ENCODE data around the gene RAB1B.

DNA sequence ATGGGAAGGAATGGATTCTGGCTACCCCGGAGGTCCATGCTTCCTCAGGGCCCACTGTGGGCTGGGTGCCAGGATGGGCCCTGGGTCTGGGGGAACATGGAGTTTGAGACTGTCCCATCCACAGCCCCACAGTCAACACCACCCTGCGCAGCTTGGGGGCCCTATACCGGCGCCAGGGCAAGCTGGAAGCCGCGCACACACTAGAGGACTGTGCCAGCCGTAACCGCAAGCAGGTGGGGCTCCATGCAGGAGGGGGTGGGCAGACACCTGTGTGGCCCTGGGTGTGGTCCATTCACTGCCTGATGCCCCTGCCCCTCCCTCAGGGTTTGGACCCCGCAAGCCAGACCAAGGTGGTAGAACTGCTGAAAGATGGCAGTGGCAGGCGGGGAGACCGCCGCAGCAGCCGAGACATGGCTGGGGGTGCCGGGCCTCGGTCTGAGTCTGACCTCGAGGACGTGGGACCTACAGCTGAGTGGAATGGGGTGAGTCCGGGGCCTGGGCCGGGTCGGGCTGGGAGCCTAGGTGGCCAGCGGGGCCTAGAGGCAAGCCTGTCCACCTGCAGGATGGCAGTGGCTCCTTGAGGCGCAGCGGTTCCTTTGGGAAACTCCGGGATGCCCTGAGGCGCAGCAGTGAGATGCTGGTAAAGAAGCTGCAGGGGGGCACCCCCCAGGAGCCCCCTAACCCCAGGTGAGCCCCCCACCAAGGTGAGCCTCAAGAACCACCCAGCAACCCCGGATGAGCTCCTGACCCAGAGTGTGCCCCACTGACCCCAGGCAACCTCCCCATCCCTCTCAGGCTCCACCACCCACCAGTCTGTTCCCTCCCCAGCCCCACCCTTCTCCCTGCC lies 2.7 kb upstream of the RAB1B start:
- TF ChIP-seq, protein P1, sequence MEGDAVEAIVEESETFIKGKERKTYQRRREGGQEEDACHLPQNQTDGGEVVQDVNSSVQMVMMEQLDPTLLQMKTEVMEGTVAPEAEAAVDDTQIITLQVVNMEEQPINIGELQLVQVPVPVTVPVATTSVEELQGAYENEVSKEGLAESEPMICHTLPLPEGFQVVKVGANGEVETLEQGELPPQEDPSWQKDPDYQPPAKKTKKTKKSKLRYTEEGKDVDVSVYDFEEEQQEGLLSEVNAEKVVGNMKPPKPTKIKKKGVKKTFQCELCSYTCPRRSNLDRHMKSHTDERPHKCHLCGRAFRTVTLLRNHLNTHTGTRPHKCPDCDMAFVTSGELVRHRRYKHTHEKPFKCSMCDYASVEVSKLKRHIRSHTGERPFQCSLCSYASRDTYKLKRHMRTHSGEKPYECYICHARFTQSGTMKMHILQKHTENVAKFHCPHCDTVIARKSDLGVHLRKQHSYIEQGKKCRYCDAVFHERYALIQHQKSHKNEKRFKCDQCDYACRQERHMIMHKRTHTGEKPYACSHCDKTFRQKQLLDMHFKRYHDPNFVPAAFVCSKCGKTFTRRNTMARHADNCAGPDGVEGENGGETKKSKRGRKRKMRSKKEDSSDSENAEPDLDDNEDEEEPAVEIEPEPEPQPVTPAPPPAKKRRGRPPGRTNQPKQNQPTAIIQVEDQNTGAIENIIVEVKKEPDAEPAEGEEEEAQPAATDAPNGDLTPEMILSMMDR (IDR thresholded peaks at IDR 0.05; ENCODE audit: low read depth, low read length, missing input control) = no peak
- TF ChIP-seq YY1 (IDR thresholded peaks at IDR 0.05) (no peak), EGR1 (IDR thresholded peaks at IDR 0.05; ENCODE audit: low read depth in 2 of 2) (no peak), JUND (IDR thresholded peaks at IDR 0.05) (no peak), RAD21 (IDR thresholded peaks at IDR 0.05) (no peak)
